Measurements from ENCODE around the gene PDF. TPM values are rescaled to one million over a fixed set of nuclear protein-coding genes. Genes with fewer than 3 reads are reported as not detected.
"Not testable (repeated sequence)": the region's sequence is repeated elsewhere in the genome, so short reads cannot be mapped to it uniquely, and the experiment has no call there.

PDF gene
- total RNA-seq, 2 experiments from 2014 or later, result 33.0 to 36.4 TPM

DNA sequence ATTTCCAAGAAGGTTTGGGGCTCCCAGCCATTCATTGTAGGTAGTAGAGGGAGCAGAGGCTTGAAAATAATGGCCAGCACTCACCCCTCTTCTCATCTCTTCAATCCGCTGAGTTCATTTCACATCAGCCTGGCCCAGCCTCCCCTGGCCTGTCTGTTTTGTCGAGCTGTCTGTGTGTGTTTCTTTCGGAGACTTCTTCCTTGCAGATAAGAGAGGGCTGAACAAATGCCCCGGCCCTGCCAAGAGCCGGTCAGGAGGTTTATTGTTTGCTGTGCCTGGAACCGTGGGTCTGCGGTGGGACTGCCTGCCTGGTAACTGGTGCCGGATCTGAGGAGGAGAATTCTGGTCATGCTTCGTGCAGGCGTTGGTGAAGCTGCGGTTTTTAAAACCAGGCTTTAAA, 15.9 kb downstream of the PDF start:
- H3K36me3 Mint-ChIP-seq, result peaks cover 20% of the 10 kb centered on the region
- no peaks in the 10 kb centered on the region for H3K27me3 Mint-ChIP-seq
- H3K9me3 Mint-ChIP-seq, result no peaks in the 10 kb centered on the region
- H3K27ac Mint-ChIP-seq, result no peak overlapping the region
- no peak overlapping the region for H3K4me3 Mint-ChIP-seq
- no peak for DNase-seq
- peaks cover 19% of the 10 kb centered on the region for H3K4me1 Mint-ChIP-seq

DNA sequence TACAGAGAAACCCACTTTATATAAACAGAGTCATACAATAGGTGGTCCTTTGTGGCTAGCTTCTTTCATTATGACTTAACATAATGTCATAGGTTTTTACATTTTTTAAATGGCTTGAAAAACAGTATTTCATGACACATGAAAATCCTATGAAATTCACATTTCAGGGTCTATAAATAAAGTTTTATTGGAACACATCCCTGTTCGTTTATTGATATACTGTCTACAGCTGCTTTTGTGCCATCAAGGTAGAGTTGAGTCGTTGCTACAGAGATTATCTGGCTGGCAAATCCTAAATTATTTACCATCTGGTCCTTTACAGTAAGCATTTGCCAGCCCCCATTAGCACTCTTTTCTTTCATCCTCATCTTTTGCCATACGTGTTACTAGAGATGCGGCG, 16.9 kb downstream of the PDF start:
- H3K4me3 Mint-ChIP-seq, result peak overlapping the region; percentile 61
- no peaks in the 10 kb centered on the region for H3K9me3 Mint-ChIP-seq
- H3K4me1 Mint-ChIP-seq, result peaks cover 19% of the 10 kb centered on the region
- H3K27ac Mint-ChIP-seq, result peak overlapping the region; percentile 25
- no peak for DNase-seq
- no peaks in the 10 kb centered on the region for H3K27me3 Mint-ChIP-seq
- peaks cover 16% of the 10 kb centered on the region for H3K36me3 Mint-ChIP-seq

DNA sequence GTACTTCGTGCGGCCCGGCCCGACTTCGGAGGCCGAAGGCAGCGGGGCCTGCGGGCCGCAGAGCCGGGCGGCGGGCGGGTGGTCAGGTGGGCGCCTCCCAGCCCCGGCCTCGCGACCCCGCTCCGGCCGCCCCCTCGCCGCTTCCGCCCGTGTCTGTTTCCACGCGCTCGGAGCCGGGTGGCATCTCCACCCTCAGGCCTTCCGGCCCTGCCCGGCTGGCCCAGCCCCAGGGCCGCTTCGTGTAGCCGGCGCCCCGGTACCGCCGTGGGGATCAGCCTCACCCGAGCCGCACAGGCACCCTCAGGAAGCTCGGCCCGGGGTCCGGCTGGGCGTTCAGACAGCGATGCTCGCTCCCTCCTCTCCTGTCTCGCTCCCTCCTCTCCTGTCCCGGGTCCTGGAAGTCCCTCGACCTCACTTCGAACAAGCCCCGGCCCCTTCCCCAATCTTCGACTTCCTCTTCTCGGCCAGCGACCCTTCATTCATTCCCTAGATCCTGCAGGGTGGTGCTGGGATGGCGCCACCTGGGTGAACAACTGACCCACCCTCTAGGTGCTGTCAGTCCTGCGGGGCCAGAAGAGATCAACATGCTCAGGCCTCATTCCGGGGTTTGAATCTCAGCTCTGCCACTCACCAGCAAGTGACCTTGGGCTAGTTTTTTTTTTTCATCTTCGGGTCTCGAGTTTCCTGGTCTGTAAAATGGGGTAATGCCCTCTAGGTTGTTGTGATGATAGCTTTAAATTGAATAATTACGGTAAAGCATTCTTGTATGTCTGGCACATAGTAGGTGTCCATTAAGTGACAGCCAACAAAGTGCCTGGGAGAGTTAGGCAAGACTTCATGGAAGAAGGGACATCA, 18.6 kb downstream of the PDF start:
- DNase-seq, result peak; percentile 61
- Mint-ChIP-seq H3K9me3 (no peaks in the 10 kb centered on the region), H3K27me3 (no peaks in the 10 kb centered on the region), H3K36me3 (peaks cover 13% of the 10 kb centered on the region), H3K4me1 (peaks cover 19% of the 10 kb centered on the region), H3K27ac (peak overlapping the region; percentile 98), H3K4me3 (peak overlapping the region; percentile 100)

DNA sequence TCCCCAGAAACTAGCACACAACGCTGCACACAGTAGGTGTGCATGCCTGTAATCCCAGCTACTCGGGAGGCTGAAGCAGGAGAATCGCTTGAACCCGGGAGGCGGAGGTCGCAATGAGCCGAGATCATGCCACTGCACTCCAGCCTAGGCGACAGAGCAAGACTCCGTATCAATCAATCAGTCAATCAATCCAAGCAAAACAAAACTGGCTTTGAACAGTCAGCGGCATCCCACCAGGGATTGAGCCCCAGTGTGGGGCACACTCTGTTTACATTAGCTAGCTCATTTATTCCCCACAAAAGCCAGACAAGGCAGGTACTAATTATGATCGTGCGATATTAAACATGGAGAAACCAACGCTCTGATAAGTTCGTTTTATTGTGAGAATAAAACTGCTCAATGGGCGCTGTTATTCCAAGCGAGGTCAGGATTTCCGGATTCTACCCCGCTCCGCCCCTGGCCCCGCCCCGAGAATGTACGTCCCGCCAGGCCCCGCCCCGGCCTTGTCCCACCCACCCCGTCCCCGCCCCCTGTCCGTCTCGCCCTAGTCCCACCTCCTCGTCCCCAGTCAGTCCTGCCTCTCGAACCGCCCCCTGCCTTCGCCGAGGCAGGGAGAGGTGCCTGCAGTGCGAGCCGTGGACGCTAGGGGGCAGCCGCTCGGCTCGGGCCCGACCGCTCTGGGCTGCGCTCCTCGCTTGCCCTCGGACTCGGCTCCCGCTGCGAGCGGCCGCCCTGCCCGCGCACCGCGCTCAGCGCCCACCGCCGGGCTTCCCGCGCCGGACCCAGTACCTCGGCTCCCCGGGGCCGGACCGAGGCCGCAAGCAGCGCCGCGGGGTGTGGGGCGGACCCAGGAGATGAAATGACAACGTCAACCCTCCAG, 19.5 kb downstream of the PDF start, which contains the start of gene VPS4A:
VPS4A (plus strand) TSS at position 698 of the 880 bp plus-strand sequence; CDS start at position 860, 162 bp downstream.
- no peaks in the 10 kb centered on the region for H3K9me3 Mint-ChIP-seq
- H3K4me1 Mint-ChIP-seq, result peaks cover 19% of the 10 kb centered on the region
- H3K36me3 Mint-ChIP-seq, result peaks cover 13% of the 10 kb centered on the region
- no peaks in the 10 kb centered on the region for H3K27me3 Mint-ChIP-seq
- H3K4me3 Mint-ChIP-seq, result peak within 1 kb of the TSS; percentile 100
- peak within 1 kb of the TSS; percentile 98 for H3K27ac Mint-ChIP-seq
- peak; percentile 99 for DNase-seq

DNA sequence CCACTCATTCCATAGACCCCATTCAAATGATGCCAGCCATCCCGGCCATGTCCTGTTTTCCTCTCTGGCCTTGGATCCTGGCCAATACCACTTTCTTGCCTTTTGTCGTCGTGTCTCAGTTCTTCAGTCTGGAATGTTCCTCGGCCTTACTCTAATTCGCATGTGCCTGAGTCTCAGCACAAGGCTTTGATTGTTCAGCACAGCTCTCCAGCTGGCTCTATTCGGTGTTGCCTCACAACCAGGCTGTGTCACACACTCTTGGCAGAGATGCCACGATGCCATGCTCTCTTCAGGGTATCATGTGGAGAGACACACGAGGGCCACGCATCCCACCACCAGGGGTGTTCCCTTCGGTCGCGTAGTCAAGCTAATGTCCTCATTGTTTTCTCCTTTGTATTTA, 21.1 kb downstream of the PDF start:
- no peak for DNase-seq
- no peaks in the 10 kb centered on the region for H3K9me3 Mint-ChIP-seq

DNA sequence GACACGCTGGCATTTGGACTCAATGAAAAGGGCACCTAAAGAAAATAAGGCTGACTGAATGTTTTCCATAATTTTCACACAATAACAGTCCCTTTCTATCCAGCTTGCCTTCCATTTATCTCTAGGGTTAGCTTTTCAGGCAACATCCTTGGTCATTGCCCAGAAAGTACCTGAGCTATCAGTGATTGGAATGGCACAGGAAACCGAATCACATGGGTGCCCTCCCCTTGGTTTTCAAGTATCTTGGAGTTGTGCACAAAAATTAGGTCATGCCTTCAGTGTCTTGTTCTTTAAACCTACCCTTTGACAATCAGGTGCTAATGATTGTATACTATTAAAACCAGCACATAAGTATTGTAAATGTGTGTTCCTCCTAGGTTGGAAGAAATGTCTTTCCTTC, 22.5 kb downstream of the PDF start:
- Mint-ChIP-seq H3K9me3 (no peaks in the 10 kb centered on the region), H3K4me3 (no peak overlapping the region), H3K36me3 (peaks cover 6% of the 10 kb centered on the region), H3K27me3 (no peaks in the 10 kb centered on the region), H3K4me1 (peaks cover 11% of the 10 kb centered on the region), H3K27ac (no peak overlapping the region)
- no peak for DNase-seq

More for the DNA sequence above, 21.1 kb downstream of the PDF start:
- Mint-ChIP-seq H3K27ac (no peak overlapping the region), H3K27me3 (no peaks in the 10 kb centered on the region), H3K4me1 (peaks cover 19% of the 10 kb centered on the region), H3K4me3 (no peak overlapping the region), H3K36me3 (peaks cover 13% of the 10 kb centered on the region)

GRCh38 chr16:69307091-69307490, 23.3 kb downstream of the PDF start:
- Mint-ChIP-seq H3K4me3 (no peak overlapping the region), H3K27ac (no peak overlapping the region), H3K4me1 (peaks cover 8% of the 10 kb centered on the region), H3K9me3 (no peaks in the 10 kb centered on the region), H3K36me3 (peaks cover 4% of the 10 kb centered on the region), H3K27me3 (no peaks in the 10 kb centered on the region)
- no peak for DNase-seq

DNA sequence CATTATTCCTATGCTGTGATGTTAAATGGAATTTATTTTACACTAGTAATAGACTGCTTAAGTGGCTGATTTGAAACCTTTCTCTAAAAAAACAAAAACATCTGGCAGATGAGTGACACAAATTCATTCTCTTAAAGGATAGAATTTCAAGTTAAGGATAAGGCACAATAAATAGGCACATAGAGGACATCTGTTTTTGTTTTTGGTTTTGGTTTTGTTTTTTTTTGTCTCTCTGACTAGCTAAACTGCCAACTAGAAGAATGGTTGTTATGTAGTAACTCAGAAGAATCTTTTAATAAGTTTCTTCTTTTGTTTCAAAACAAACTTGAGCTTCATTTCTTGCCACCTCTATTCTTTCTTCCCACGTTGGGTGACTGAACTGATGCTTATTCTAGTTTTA, 24.4 kb downstream of the PDF start:
- no peaks in the 10 kb centered on the region for H3K36me3 Mint-ChIP-seq
- no peak overlapping the region for H3K27ac Mint-ChIP-seq
- H3K4me1 Mint-ChIP-seq, result peaks cover 6% of the 10 kb centered on the region
- DNase-seq, result no peak
- H3K27me3 Mint-ChIP-seq, result no peaks in the 10 kb centered on the region
- no peak overlapping the region for H3K4me3 Mint-ChIP-seq
- H3K9me3 Mint-ChIP-seq, result no peaks in the 10 kb centered on the region

- H3K27me3 Mint-ChIP-seq, result no peaks in the 10 kb centered on the region
- no peak overlapping the region for H3K27ac Mint-ChIP-seq
Observed at GRCh38 chr16:69302301-69302700, 28.1 kb downstream of the PDF start.

GRCh38 chr16:69301861-69302260, 28.5 kb downstream of the PDF start:
- no peaks in the 10 kb centered on the region for H3K4me1 Mint-ChIP-seq
- H3K36me3 Mint-ChIP-seq, result peaks cover 3% of the 10 kb centered on the region
- no peaks in the 10 kb centered on the region for H3K9me3 Mint-ChIP-seq
- no peak overlapping the region for H3K27ac Mint-ChIP-seq
- H3K27me3 Mint-ChIP-seq, result no peaks in the 10 kb centered on the region
- H3K4me3 Mint-ChIP-seq, result no peak overlapping the region
- no peak for DNase-seq

More at GRCh38 chr16:69302301-69302700, 28.1 kb downstream of the PDF start:
- Mint-ChIP-seq H3K36me3 (peaks cover 3% of the 10 kb centered on the region), H3K4me1 (no peaks in the 10 kb centered on the region), H3K4me3 (no peak overlapping the region), H3K9me3 (no peaks in the 10 kb centered on the region)
- no peak for DNase-seq

DNA sequence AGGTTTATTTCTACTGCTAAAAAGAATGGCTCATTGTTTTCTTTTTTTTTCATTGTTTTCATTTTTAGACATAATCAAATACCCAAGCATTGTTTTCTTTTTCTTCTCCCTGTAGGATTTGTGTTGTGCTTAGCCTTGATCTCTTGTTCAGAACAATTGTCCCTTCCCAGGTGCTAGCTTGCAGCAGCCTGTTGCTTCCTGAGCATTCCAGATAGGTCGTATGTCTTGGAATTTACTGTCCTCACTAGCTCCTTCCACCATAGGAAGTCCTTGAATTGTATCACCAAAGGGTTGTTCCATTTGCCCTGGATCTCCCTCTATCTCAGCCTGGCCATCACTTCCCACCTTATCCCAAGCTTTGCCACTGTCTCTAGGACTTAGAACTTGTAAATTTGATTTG, 29.2 kb downstream of the PDF start:
- DNase-seq, result no peak
- Mint-ChIP-seq H3K27ac (no peak overlapping the region), H3K36me3 (peaks cover 3% of the 10 kb centered on the region), H3K4me1 (no peaks in the 10 kb centered on the region), H3K9me3 (no peaks in the 10 kb centered on the region), H3K27me3 (no peaks in the 10 kb centered on the region), H3K4me3 (no peak overlapping the region)

DNA sequence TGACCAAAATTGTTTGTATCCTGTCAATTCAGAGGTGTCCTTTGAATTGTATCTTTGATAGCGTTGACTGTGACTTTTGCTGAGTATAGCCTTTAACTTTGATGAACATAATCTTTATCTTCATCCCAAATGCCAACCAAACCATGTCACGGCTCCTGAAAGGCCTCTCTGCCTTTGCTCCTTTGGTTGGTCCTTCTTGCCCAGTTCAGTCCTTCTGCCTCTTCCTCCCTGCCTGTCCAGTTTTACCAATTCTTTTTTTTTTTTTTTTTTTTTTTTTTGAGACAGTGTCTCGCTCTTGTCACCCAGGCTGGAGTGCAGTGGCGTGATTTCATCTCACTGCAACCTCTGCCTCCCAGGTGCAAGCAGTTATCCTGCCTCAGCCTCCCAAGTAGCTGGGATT, 32.1 kb downstream of the PDF start:
- H3K4me1 Mint-ChIP-seq, result no peaks in the 10 kb centered on the region
- no peak for DNase-seq
- H3K27me3 Mint-ChIP-seq, result no peaks in the 10 kb centered on the region
- H3K36me3 Mint-ChIP-seq, result peaks cover 3% of the 10 kb centered on the region
- H3K9me3 Mint-ChIP-seq, result no peaks in the 10 kb centered on the region
- no peak overlapping the region for H3K27ac Mint-ChIP-seq
- H3K4me3 Mint-ChIP-seq, result no peak overlapping the region

DNA sequence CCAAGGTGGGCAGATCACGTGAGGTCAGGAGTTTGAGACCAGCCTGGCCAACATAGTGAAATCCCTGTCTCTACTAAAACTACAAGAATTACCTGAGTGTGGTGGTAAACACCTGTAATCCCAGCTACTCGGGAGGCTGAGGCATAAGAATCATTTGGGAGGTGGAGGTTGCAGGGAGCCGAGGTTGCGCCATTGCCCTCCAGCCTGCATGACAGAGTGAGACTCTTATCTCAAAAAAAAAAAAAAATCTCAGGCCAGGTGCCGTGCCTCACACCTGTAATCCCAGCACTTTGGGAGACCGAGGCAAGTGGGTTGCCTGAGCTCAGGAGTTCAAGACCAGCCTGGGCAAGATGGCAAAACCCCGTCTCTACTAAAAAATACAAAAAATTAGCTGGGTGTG, 33.6 kb downstream of the PDF start:
- H3K9me3 Mint-ChIP-seq, H3K36me3 Mint-ChIP-seq, DNase-seq, H3K27ac Mint-ChIP-seq, H3K4me3 Mint-ChIP-seq, H3K27me3 Mint-ChIP-seq, H3K4me1 Mint-ChIP-seq: not testable (repeated sequence)

- Mint-ChIP-seq H3K9me3 (no peaks in the 10 kb centered on the region), H3K27ac (no peak overlapping the region), H3K27me3 (no peaks in the 10 kb centered on the region), H3K36me3 (no peaks in the 10 kb centered on the region), H3K4me1 (no peaks in the 10 kb centered on the region), H3K4me3 (no peak overlapping the region)
- DNase-seq, result no peak
Observed at GRCh38 chr16:69294051-69294450, 36.3 kb downstream of the PDF start.

GRCh38 chr16:69293401-69293800, 37.0 kb downstream of the PDF start:
- H3K36me3 Mint-ChIP-seq, result no peaks in the 10 kb centered on the region
- H3K9me3 Mint-ChIP-seq, result no peaks in the 10 kb centered on the region
- DNase-seq, result no peak
- H3K4me1 Mint-ChIP-seq, result no peaks in the 10 kb centered on the region
- H3K27me3 Mint-ChIP-seq, result no peaks in the 10 kb centered on the region
- H3K4me3 Mint-ChIP-seq, result no peak overlapping the region
- no peak overlapping the region for H3K27ac Mint-ChIP-seq
